Gastrocnemius medialis (tissue), 4 donors: ENCODE results near the gene F8. TPM values are rescaled to one million over a fixed set of nuclear protein-coding genes. Genes with fewer than 3 reads are reported as not detected.

Source experiments
- ATAC-seq, 2 donors: fragments of 150-250 bp; one replicate each; pipeline ENCODE4 v1.9.1; 2016
- DNase-seq, 2 donors: peaks; one replicate each; pipeline ENCODE4 v3.0.0-alpha.2; 2019
- H3K27ac ChIP-seq, 4 donors: fragments of 200-600 bp; sonication (generic); 1 replicate in 1 of 4; 2 replicates in 3 of 4; pipeline ENCODE4 v1.5.1; 2016 to 2018; ENCODE audit warnings: mild to moderate bottlenecking in 2 of 4, moderate library complexity in 1 of 4
- H3K27me3 ChIP-seq, 3 donors: fragments of 200-600 bp; sonication (generic) in 2 of 3; 1 replicate in 1 of 3; 2 replicates in 2 of 3; pipeline versions ENCODE4 v1.5.1 to v1.6.0; 2016 to 2019; ENCODE audit warnings: mild to moderate bottlenecking in 1 of 3, moderate library complexity in 1 of 3
- H3K36me3 ChIP-seq, 2 donors: fragments of 200-600 bp; sonication (generic) in 1 of 2; one replicate each; pipeline ENCODE4 v1.5.1; 2017 to 2018
- H3K4me1 ChIP-seq, 2 donors: fragments of 200-600 bp; sonication (generic) in 1 of 2; one replicate each; pipeline ENCODE4 v1.5.1; 2016 to 2017; ENCODE audit warnings: mild to moderate bottlenecking in 2 of 2
- H3K4me3 ChIP-seq, 4 donors: fragments of 200-600 bp; sonication (generic) in 3 of 4; 1 replicate in 1 of 4; 2 replicates in 3 of 4; pipeline ENCODE4 v1.5.1; 2016 to 2019; ENCODE audit warnings: mild to moderate bottlenecking in 2 of 4
- H3K9me3 ChIP-seq, 3 donors: fragments of 200-600 bp; sonication (generic) in 2 of 3; 1 replicate in 1 of 3; 2 replicates in 2 of 3; pipeline ENCODE4 v1.5.1; 2016 to 2019
- POLR2A ChIP-seq, 2 donors: fragments of 450-650 bp; IDR thresholded peaks; one replicate each; pipeline ENCODE4 v1.6.1; 2017; ENCODE audit warnings: antibody characterized with exemption in 2 of 2, mild to moderate bottlenecking in 2 of 2, moderate library complexity in 2 of 2
- in situ Hi-C, 4 donors: fragments of 200-750 bp; cut with MboI; loops; one replicate each; pipeline versions ENCODE4 v1.15.0 to v1.8.0; 2017; ENCODE audit warnings: low sequenced_read_pairs in 4 of 4
- intact Hi-C: fragments of 100-400 bp; cut with DNase I; formaldehyde crosslinking; loops from one replicate; pipeline ENCODE4 v1.15.1; 2023; ENCODE audit warnings: low total_unique reads
- total RNA-seq, 4 donors: library from RNA; depleted of rRNA; stranded (reverse); fragments of >200 nt; gene quantifications; one replicate each; pipeline versions ENCODE4 v1.1.0 to v1.2.3, GENCODE V29; 2016
- TF ChIP-seq, protein P1 (sequence below), 5 experiments: fragments of 450-650 bp in 3 of 5; fragments of 200-600 bp in 2 of 5; sonication (generic) in 2 of 5; IDR thresholded peaks in 4 of 5; conservative IDR thresholded peaks in 1 of 5; 1 replicate in 4 of 5; 2 replicates in 1 of 5; pipeline ENCODE4 v1.5.1; 2016 to 2019; ENCODE audit warnings: antibody characterized with exemption in 5 of 5, mild to moderate bottlenecking in 3 of 5, moderate library complexity in 3 of 5

Gene F8
- total RNA-seq, 4 donors from 2014 or later, result 23.3 to 33.7 (median 28.2) TPM

- no peak for TF ChIP-seq POLR2A (IDR thresholded peaks at IDR 0.05)
- TF ChIP-seq, protein P1, sequence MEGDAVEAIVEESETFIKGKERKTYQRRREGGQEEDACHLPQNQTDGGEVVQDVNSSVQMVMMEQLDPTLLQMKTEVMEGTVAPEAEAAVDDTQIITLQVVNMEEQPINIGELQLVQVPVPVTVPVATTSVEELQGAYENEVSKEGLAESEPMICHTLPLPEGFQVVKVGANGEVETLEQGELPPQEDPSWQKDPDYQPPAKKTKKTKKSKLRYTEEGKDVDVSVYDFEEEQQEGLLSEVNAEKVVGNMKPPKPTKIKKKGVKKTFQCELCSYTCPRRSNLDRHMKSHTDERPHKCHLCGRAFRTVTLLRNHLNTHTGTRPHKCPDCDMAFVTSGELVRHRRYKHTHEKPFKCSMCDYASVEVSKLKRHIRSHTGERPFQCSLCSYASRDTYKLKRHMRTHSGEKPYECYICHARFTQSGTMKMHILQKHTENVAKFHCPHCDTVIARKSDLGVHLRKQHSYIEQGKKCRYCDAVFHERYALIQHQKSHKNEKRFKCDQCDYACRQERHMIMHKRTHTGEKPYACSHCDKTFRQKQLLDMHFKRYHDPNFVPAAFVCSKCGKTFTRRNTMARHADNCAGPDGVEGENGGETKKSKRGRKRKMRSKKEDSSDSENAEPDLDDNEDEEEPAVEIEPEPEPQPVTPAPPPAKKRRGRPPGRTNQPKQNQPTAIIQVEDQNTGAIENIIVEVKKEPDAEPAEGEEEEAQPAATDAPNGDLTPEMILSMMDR (IDR thresholded peaks at IDR 0.05 in 4 of 5, conservative IDR thresholded peaks at IDR 0.05 in 1 of 5), result no peak
- Histone ChIP-seq H3K4me3 (no peak overlapping the region), H3K9me3 (no peaks in the 10 kb centered on the region), H3K27ac (no peak overlapping the region), H3K36me3 (no peaks in the 10 kb centered on the region), H3K4me1 (peaks cover 0 to 8% of the 10 kb centered on the region in 2 donors), H3K27me3 (no peaks in the 10 kb centered on the region)
- intact Hi-C loops (loop anchor here (10.0 kb wide), 1 partner anchor 808 kb away; the partner anchor contains the start of genes SPRY3 and TMLHE), in situ Hi-C loops (no loop called here)
- DNase-seq (no peak), ATAC-seq (no peak)
Measured at GRCh38 chrX:154806837-154807501, 215.6 kb downstream of the F8 start.

DNA sequence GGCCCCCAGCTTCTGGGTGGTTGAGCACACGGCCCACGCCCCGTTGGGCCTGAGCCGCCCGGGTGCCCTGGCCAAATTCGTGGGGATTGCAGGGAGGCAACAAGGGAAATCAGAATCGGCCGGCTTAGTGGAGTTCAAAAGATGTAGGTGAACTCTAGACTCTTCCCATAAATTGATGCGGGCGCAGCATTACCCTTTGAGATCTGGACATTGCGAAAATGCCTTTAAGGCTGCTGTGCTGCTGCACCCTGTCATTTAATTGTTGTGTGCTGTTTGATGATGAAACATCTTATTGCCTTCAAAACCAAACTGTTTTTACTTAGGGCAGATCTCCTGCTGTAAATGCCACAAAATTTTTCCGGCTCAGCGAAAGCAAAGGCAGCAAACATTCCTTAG, 216.8 kb downstream of the F8 start:
- no peak for TF ChIP-seq POLR2A (IDR thresholded peaks at IDR 0.05)
- TF ChIP-seq, protein P1 (IDR thresholded peaks at IDR 0.05 in 4 of 5, conservative IDR thresholded peaks at IDR 0.05 in 1 of 5), result no peak
- peak; percentile 49 to 50 for ATAC-seq
- in situ Hi-C loops (no loop called here), intact Hi-C loops (loop anchor here (2.0 to 10.0 kb wide), 2 partner anchors 43 to 809 kb away; partner anchors contain the start of genes DKC1, SPRY3 and TMLHE)
- H3K4me3 ChIP-seq, result peak overlapping the region; percentile 68 to 92 (median 69)
- no peaks in the 10 kb centered on the region for H3K27me3 ChIP-seq
- H3K36me3 ChIP-seq, result no peaks in the 10 kb centered on the region
- no peaks in the 10 kb centered on the region for H3K9me3 ChIP-seq
- no peak for DNase-seq
- H3K27ac ChIP-seq, result peak overlapping the region; percentile 61 to 83 (median 80)
- H3K4me1 ChIP-seq, result peaks cover 0 to 8% of the 10 kb centered on the region in 2 donors

DNA sequence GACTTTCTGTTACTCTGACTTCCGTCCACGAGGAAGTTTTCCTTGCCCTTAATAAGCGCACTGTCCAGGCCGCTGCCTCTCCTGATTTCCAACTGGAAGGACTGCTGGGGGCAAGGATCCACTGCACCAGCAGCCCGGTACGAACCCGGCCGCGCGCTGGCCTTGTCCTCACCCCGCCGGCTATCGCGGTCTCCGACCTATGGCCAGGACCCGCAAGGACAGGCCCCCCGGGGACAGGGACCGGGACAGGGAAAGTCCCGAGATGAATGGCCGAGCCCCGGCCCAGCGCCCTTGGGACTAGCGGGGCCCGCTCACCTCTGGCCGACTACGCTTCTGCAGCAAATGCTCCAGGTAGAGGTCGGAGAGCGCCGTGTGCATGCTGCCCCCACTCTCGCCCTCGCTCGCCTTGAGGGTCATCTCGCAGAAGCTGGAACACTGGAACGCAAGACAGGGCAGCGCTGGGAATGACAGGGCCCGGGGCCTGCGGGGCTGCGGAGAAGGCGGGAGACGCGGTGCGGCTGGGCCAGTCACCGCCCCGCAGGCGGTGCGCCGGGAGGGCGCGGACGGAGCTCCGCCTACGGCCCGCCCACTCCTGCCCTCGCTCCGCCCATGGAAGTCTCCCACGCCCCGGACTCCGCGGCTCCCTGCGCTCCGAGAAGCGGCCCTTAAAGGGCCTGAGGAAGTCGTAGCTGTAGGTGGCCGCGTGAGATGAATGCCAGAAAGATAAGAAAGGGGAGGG, 217.4 kb downstream of the F8 start, which contains the start of gene MPP1:
MPP1 (minus strand) TSS at position 529 of the 739 bp plus-strand sequence; CDS start at position 417, 112 bp downstream.
- peak within 1 kb of the TSS; percentile 68 to 92 (median 69) for H3K4me3 ChIP-seq
- DNase-seq (peak; percentile 41 to 64), ATAC-seq (peak; percentile 87 to 88)
- in situ Hi-C loops, result no loop called here
- peaks cover 0 to 12% of the 10 kb centered on the region in 2 donors for H3K4me1 ChIP-seq
- no peaks in the 10 kb centered on the region for H3K36me3 ChIP-seq
- intact Hi-C loops, result loop anchor here (2.0 to 10.0 kb wide), 2 partner anchors 42 to 810 kb away; partner anchors contain the start of genes DKC1, SPRY3 and TMLHE
- no peaks in the 10 kb centered on the region for H3K9me3 ChIP-seq
- peak within 1 kb of the TSS; percentile 61 to 83 (median 80) for H3K27ac ChIP-seq
- H3K27me3 ChIP-seq, result no peaks in the 10 kb centered on the region
- peak in 1 of 2 donors; percentile 41 for TF ChIP-seq POLR2A (IDR thresholded peaks at IDR 0.05)
- TF ChIP-seq, protein P1 (IDR thresholded peaks at IDR 0.05 in 4 of 5, conservative IDR thresholded peaks at IDR 0.05 in 1 of 5), result no peak

DNA sequence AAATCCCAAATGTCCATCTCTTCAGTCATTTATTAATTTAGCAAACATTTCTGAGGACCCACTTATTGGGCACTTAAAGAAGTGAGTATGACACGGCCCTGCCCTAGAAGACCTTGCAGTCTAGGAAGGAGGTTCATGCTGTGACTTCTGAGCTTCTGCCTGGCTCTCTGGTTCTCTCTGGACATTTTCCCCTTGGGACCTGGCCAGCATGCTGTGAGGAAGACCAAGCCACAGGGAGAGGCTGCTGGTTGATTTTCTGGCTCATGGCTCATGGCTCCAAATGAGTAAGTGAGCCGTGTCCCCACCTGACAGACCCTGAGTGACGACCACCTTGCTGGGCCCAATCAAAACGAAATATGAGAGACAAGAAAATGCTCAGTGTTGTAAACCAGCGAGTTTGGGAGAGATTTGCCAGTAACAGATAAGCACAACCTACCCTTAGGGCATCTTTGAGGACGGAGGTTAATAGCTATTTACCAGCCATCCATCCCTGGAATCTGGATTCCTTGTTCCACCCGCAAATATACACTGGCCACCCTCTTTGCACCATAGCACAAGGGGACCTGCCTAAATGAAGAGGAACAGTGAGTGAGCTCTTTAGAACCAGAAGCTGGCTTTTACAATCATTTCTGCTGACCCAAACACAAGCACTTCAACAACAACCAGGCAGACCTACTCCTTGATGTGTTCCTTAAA, 218.1 kb downstream of the F8 start:
- TF ChIP-seq, protein P1 (IDR thresholded peaks at IDR 0.05 in 4 of 5, conservative IDR thresholded peaks at IDR 0.05 in 1 of 5), result no peak
- no peak for TF ChIP-seq POLR2A (IDR thresholded peaks at IDR 0.05)
- H3K27ac ChIP-seq, result peak overlapping the region; percentile 61 to 83 (median 80)
- intact Hi-C loops, result loop anchor here (2.0 to 10.0 kb wide), 2 partner anchors 42 to 810 kb away; partner anchors contain the start of genes DKC1, SPRY3 and TMLHE
- peak in 1 of 2 donors; percentile 13 for DNase-seq
- H3K9me3 ChIP-seq, result no peaks in the 10 kb centered on the region
- peak overlapping the region; percentile 68 to 92 (median 69) for H3K4me3 ChIP-seq
- ATAC-seq, result peak in 1 of 2 donors; percentile 18
- H3K36me3 ChIP-seq, result no peaks in the 10 kb centered on the region
- in situ Hi-C loops, result no loop called here
- H3K27me3 ChIP-seq, result no peaks in the 10 kb centered on the region
- peaks cover 0 to 15% of the 10 kb centered on the region in 2 donors for H3K4me1 ChIP-seq
